Panc1 (cell line): ENCODE results near the gene PLK3. TPM values are rescaled to one million over a fixed set of nuclear protein-coding genes. Genes with fewer than 3 reads are reported as not detected.
"Not testable (repeated sequence)": the region's sequence is repeated elsewhere in the genome, so short reads cannot be mapped to it uniquely, and the experiment has no call there.

Experiments used
- ATAC-seq: fragments of 200-7000 bp; cut with Tn5 transposase; 2 replicates; pipeline ENCODE4 v1.9.1; 2020; ENCODE audit warnings: mild to moderate bottlenecking, moderate library complexity
- BruUV-seq: library from RNA; stranded (reverse); fragments of 400-500 nt; replicated peaks from 2 replicates; lab custom pipeline; 2021; lab: Mats Ljungman, UMichigan
- CTCF ChIA-PET: fragments of 300-600 bp; sonication (Branson Sonifier 250); formaldehyde crosslinking; loops from one replicate; lab custom pipeline; 2022; ENCODE audit warnings: antibody characterized with exemption; lab: Charles Lee
- POLR2A ChIA-PET: fragments of 300-600 bp; sonication (Branson Sonifier 250); formaldehyde crosslinking; loops from one replicate; lab custom pipeline; 2022; ENCODE audit warnings: antibody characterized with exemption; lab: Charles Lee
- DNase-seq: peaks from one replicate; pipeline ENCODE4 v3.0.0-alpha.2; 2010; ENCODE audit warnings: low read depth, low spot score
- H3K27ac ChIP-seq: 2 replicates; pipeline ENCODE4 v1.5.1; 2011; ENCODE audit warnings: mild to moderate bottlenecking, low read length, inconsistent platforms
- H3K27me3 ChIP-seq: fragments of 200-500 bp; sonication (Bioruptor generic); 2 replicates; pipeline ENCODE4 v1.6.0; 2014; ENCODE audit warnings: low read length, inconsistent platforms; ENCODE audit not compliant: control insufficient read depth, insufficient read depth
- H3K36me3 ChIP-seq: fragments of 200-500 bp; sonication (Bioruptor generic); 2 replicates; pipeline ENCODE4 v1.5.1; 2014; ENCODE audit warnings: inconsistent platforms, mild to moderate bottlenecking, low read length, moderate library complexity; ENCODE audit not compliant: control insufficient read depth, insufficient read depth
- H3K4me1 ChIP-seq: 2 replicates; pipeline ENCODE4 v1.5.1; 2011; ENCODE audit warnings: inconsistent platforms, mild to moderate bottlenecking, low read length, moderate library complexity; ENCODE audit not compliant: control insufficient read depth, insufficient read depth
- H3K4me3 ChIP-seq, 2 experiments: 2 replicates each; pipeline ENCODE4 v1.5.1; 2011 to 2012; ENCODE audit warnings: low read depth in 2 of 2, low read length in 2 of 2, mild to moderate bottlenecking in 2 of 2, inconsistent platforms in 1 of 2, moderate library complexity in 1 of 2
- H3K9me3 ChIP-seq: fragments of 200-500 bp; sonication (Bioruptor generic); 2 replicates; pipeline ENCODE4 v1.5.1; 2014; ENCODE audit warnings: low read depth, mild to moderate bottlenecking, inconsistent platforms, low read length, moderate library complexity; ENCODE audit not compliant: control insufficient read depth, insufficient read depth
- POLR2AphosphoS5 ChIP-seq: IDR thresholded peaks from 2 replicates; pipeline ENCODE4 v1.6.1; 2012; ENCODE audit warnings: mild to moderate bottlenecking, low read depth, low read length, moderate library complexity
- SIN3A ChIP-seq: IDR thresholded peaks from 2 replicates; pipeline ENCODE4 v1.6.1; 2012; ENCODE audit warnings: low read depth, mild to moderate bottlenecking, low read length, moderate library complexity, borderline replicate concordance; ENCODE audit not compliant: insufficient read depth
- TCF7L2 ChIP-seq: IDR thresholded peaks from 2 replicates; pipeline ENCODE4 v1.6.1; 2011; ENCODE audit warnings: mild to moderate bottlenecking, low read depth, low read length, inconsistent platforms
- in situ Hi-C: cut with HindIII; loops from 2 replicates; pipeline ENCODE4 v1.10.0; 2016; ENCODE audit warnings: low sequenced_read_pairs, low pct_unique_long_range_greater_than_20kb
- intact Hi-C: fragments of 100-400 bp; cut with micrococcal nuclease; formaldehyde crosslinking; loops from one replicate; pipeline ENCODE4 v1.10.0; 2022; ENCODE audit not compliant: unreplicated experiment
- total RNA-seq: library from RNA; stranded (reverse); gene quantifications from one replicate; pipeline ENCODE4 v1.2.1, GENCODE V29; 2021; ENCODE audit not compliant: unreplicated experiment
- TF ChIP-seq, protein P1 (sequence below): fragments of 450-650 bp; IDR thresholded peaks from 2 replicates; pipeline ENCODE4 v1.5.1; 2017; ENCODE audit warnings: mild to moderate bottlenecking
- TF ChIP-seq, protein P2 (sequence below), 2 experiments: IDR thresholded peaks; 2 replicates each; pipeline ENCODE4 v1.6.1; 2011 to 2012; ENCODE audit warnings: low read depth in 2 of 2, control low read depth in 1 of 2, low read length in 1 of 2, mild to moderate bottlenecking in 1 of 2, moderate library complexity in 1 of 2; ENCODE audit not compliant: insufficient read depth in 1 of 2

The PLK3 gene
- total RNA-seq, 1 experiment from 2014 or later: 13.7 TPM

DNA sequence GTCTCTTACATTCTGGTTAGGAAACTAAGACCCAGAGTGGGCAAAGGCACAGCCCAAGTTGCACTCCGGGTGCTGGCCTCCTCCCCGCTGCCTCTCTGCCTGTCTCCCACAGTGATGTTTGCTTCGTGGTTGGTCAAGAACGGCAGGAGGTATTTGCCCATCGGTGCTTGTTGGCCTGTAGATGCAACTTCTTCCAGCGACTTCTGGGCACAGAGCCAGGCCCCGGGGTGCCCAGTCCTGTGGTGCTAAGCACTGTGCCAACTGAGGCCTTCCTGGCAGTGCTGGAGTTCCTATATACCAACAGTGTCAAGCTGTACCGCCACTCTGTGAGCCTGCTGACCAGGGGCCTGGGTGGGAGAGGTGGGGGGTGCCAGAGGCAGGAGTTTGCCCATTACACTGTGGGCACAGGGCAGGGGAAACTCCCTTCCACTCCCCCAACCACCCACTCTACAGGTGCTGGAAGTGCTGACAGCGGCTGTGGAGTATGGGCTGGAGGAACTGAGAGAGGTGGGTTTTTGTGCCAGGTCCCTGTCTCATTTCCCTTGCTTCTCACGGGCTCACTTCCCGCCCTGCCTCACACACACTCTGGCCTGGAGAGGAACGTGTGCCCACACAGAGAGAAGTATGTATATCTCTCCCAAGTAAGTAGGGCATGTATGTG, 10.1 kb downstream of the PLK3 start:
- intact Hi-C loops: loop anchor here (10.0 kb wide), 1 partner anchor 75 kb away; the partner anchor contains the start of genes KIF2C and RNU5D-1
- TF ChIP-seq SIN3A: no peak
- TF ChIP-seq TCF7L2: no peak
- no peak for TF ChIP-seq POLR2AphosphoS5
- TF ChIP-seq, protein P1, sequence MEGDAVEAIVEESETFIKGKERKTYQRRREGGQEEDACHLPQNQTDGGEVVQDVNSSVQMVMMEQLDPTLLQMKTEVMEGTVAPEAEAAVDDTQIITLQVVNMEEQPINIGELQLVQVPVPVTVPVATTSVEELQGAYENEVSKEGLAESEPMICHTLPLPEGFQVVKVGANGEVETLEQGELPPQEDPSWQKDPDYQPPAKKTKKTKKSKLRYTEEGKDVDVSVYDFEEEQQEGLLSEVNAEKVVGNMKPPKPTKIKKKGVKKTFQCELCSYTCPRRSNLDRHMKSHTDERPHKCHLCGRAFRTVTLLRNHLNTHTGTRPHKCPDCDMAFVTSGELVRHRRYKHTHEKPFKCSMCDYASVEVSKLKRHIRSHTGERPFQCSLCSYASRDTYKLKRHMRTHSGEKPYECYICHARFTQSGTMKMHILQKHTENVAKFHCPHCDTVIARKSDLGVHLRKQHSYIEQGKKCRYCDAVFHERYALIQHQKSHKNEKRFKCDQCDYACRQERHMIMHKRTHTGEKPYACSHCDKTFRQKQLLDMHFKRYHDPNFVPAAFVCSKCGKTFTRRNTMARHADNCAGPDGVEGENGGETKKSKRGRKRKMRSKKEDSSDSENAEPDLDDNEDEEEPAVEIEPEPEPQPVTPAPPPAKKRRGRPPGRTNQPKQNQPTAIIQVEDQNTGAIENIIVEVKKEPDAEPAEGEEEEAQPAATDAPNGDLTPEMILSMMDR: no peak
- TF ChIP-seq, protein P2, sequence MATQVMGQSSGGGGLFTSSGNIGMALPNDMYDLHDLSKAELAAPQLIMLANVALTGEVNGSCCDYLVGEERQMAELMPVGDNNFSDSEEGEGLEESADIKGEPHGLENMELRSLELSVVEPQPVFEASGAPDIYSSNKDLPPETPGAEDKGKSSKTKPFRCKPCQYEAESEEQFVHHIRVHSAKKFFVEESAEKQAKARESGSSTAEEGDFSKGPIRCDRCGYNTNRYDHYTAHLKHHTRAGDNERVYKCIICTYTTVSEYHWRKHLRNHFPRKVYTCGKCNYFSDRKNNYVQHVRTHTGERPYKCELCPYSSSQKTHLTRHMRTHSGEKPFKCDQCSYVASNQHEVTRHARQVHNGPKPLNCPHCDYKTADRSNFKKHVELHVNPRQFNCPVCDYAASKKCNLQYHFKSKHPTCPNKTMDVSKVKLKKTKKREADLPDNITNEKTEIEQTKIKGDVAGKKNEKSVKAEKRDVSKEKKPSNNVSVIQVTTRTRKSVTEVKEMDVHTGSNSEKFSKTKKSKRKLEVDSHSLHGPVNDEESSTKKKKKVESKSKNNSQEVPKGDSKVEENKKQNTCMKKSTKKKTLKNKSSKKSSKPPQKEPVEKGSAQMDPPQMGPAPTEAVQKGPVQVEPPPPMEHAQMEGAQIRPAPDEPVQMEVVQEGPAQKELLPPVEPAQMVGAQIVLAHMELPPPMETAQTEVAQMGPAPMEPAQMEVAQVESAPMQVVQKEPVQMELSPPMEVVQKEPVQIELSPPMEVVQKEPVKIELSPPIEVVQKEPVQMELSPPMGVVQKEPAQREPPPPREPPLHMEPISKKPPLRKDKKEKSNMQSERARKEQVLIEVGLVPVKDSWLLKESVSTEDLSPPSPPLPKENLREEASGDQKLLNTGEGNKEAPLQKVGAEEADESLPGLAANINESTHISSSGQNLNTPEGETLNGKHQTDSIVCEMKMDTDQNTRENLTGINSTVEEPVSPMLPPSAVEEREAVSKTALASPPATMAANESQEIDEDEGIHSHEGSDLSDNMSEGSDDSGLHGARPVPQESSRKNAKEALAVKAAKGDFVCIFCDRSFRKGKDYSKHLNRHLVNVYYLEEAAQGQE (IDR thresholded peaks at IDR 0.05; ENCODE audit: insufficient read depth in 1 of 2, low read depth in 2 of 2, low read length in 1 of 2): no peak
- ATAC-seq (no peak; the same call in 1 of the 2 replicates), DNase-seq (no peak)
- peak overlapping the region; percentile 63 for H3K27ac ChIP-seq
- peaks cover 52% of the 10 kb centered on the region for H3K4me1 ChIP-seq
- BruUV-seq: no TSS peak
- in situ Hi-C loops: no loop called here
- CTCF ChIA-PET: interaction anchor here (0.7 kb wide), 1 partner anchor 19 kb away, joined by 10 read pairs; no protein-coding TSS in a partner anchor
- no peak overlapping the region for H3K4me3 ChIP-seq
- no peaks in the 10 kb centered on the region for H3K27me3 ChIP-seq
- H3K36me3 ChIP-seq: no peaks in the 10 kb centered on the region
- H3K9me3 ChIP-seq: no peaks in the 10 kb centered on the region
- POLR2A ChIA-PET: interaction anchor here (0.6 to 1.7 kb wide), 3 partner anchors 9 to 492 kb away, joined by 6 to 8 read pairs (median 7); no protein-coding TSS in a partner anchor

DNA sequence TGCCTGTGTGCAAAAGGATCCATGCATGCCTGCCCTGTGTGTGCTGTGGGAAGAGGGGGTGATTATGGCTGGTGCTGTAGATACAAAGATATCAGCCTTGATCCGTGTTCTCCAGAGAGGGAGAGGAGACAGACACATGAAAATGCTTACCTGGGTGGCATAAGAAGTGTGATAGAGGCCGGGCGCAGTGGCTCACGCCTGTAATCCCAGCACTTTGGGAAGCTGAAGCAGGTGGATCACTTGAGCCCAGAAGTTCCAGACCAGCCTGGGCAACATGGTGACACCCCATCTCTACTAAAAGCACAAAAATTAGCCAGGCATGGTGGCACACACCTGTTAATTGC, 10.6 kb downstream of the PLK3 start:
- H3K27me3 ChIP-seq, in situ Hi-C loops, DNase-seq, H3K9me3 ChIP-seq, ATAC-seq, BruUV-seq, H3K4me3 ChIP-seq, H3K36me3 ChIP-seq: not testable (repeated sequence)
- intact Hi-C loops: loop anchor here (10.0 kb wide), 1 partner anchor 76 kb away; the partner anchor contains the start of genes KIF2C and RNU5D-1
- CTCF ChIA-PET: interaction anchor here (0.7 kb wide), 1 partner anchor 20 kb away, joined by 10 read pairs; no protein-coding TSS in a partner anchor
- H3K4me1 ChIP-seq: peaks cover 53% of the 10 kb centered on the region
- H3K27ac ChIP-seq: peak overlapping the region; percentile 63
- POLR2A ChIA-PET: interaction anchor here (0.6 to 0.7 kb wide), 3 partner anchors 122 to 492 kb away, joined by 3 to 7 read pairs (median 6); no protein-coding TSS in a partner anchor

DNA sequence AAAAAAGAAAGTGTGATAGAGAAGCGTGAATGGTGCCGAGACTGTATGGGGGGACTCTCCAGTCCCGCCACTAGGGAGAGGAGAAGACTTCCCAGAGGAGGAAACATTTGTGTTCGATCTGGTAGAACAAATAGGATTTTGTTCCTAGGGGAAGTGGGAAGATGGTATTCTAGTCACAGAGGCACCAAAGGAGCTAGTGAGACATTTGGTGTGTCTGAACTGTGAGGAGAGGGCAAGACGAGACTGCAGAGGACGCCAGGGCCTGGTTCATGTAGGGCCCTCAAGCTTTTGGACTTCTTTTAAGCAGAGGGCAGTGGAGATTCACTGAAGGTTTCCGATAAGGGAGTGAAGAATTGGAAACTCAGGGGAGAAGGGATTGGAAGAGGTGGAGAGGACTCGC, 11.1 kb downstream of the PLK3 start:
- in situ Hi-C loops: no loop called here
- H3K4me1 ChIP-seq: peaks cover 53% of the 10 kb centered on the region
- intact Hi-C loops: loop anchor here (10.0 kb wide), 1 partner anchor 76 kb away; the partner anchor contains the start of genes KIF2C and RNU5D-1
- H3K27me3 ChIP-seq: no peaks in the 10 kb centered on the region
- no peak overlapping the region for H3K27ac ChIP-seq
- no peaks in the 10 kb centered on the region for H3K9me3 ChIP-seq
- DNase-seq (no peak), ATAC-seq (no peak)
- ChIA-PET POLR2A (interaction anchor here (0.6 to 0.7 kb wide), 3 partner anchors 121 to 491 kb away, joined by 3 to 7 read pairs (median 6); no protein-coding TSS in a partner anchor), CTCF (interaction anchor here (0.7 kb wide), 1 partner anchor 20 kb away, joined by 10 read pairs; no protein-coding TSS in a partner anchor)
- TF ChIP-seq TCF7L2 (no peak), SIN3A (no peak), POLR2AphosphoS5 (no peak)
- TF ChIP-seq, protein P1: no peak
- TF ChIP-seq, protein P2 (IDR thresholded peaks at IDR 0.05; ENCODE audit: insufficient read depth in 1 of 2, low read depth in 2 of 2, low read length in 1 of 2): no peak
- BruUV-seq: no TSS peak
- H3K4me3 ChIP-seq: no peak overlapping the region
- no peaks in the 10 kb centered on the region for H3K36me3 ChIP-seq
